ENCODE data around the gene TRPM1.

The TRPM1 gene

GRCh38 chr15:31127596-31128261 lies 26.2 kb upstream of the TRPM1 start:
- H3K4me3 ChIP-seq (ENCODE audit: low read depth in 1 of 5, low read length in 5 of 5): no peak overlapping the region
- no peak overlapping the region for H3K9ac ChIP-seq (ENCODE audit: low read length in 5 of 5)
- no peaks in the 10 kb centered on the region for H3K36me3 ChIP-seq (ENCODE audit: control insufficient read depth in 5 of 5, insufficient read depth in 5 of 5, low read length in 5 of 5)
- H3K4me1 ChIP-seq (ENCODE audit: control insufficient read depth in 5 of 5, insufficient read depth in 5 of 5, low read length in 5 of 5): peaks cover 0 to 16% (median 7%) of the 10 kb centered on the region in 5 donors
- H3K9me3 ChIP-seq (ENCODE audit: control insufficient read depth in 5 of 5, low read length in 5 of 5): peaks cover 0 to 3% (median 2%) of the 10 kb centered on the region in 5 donors
- no peak overlapping the region for H3K27ac ChIP-seq (ENCODE audit: low read depth, low read length)
- no peaks in the 10 kb centered on the region for H3K27me3 ChIP-seq (ENCODE audit: control insufficient read depth in 5 of 5, insufficient read depth in 4 of 5, low read length in 5 of 5)

GRCh38 chr15:31125061-31125460 lies 23.5 kb upstream of the TRPM1 start:
- Histone ChIP-seq H3K36me3 (ENCODE audit: control insufficient read depth in 5 of 5, insufficient read depth in 5 of 5, low read length in 5 of 5) (no peaks in the 10 kb centered on the region), H3K9me3 (ENCODE audit: control insufficient read depth in 5 of 5, low read length in 5 of 5) (peaks cover 0 to 16% (median 7%) of the 10 kb centered on the region in 5 donors), H3K27me3 (ENCODE audit: control insufficient read depth in 5 of 5, insufficient read depth in 4 of 5, low read length in 5 of 5) (no peaks in the 10 kb centered on the region), H3K4me1 (ENCODE audit: control insufficient read depth in 5 of 5, insufficient read depth in 5 of 5, low read length in 5 of 5) (peaks cover 0 to 8% (median 5%) of the 10 kb centered on the region in 5 donors), H3K4me3 (ENCODE audit: low read depth in 1 of 5, low read length in 5 of 5) (no peak overlapping the region), H3K27ac (ENCODE audit: low read depth, low read length) (no peak overlapping the region), H3K9ac (ENCODE audit: low read length in 5 of 5) (no peak overlapping the region)

GRCh38 chr15:31116423-31117030 lies 15.0 kb upstream of the TRPM1 start:
- no peaks in the 10 kb centered on the region for H3K36me3 ChIP-seq (ENCODE audit: control insufficient read depth in 5 of 5, insufficient read depth in 5 of 5, low read length in 5 of 5)
- peaks cover 0 to 12% (median 0%) of the 10 kb centered on the region in 5 donors for H3K9me3 ChIP-seq (ENCODE audit: control insufficient read depth in 5 of 5, low read length in 5 of 5)
- H3K27me3 ChIP-seq (ENCODE audit: control insufficient read depth in 5 of 5, insufficient read depth in 4 of 5, low read length in 5 of 5): no peaks in the 10 kb centered on the region
- no peaks in the 10 kb centered on the region for H3K4me1 ChIP-seq (ENCODE audit: control insufficient read depth in 5 of 5, insufficient read depth in 5 of 5, low read length in 5 of 5)
- no peak overlapping the region for H3K4me3 ChIP-seq (ENCODE audit: low read depth in 1 of 5, low read length in 5 of 5)
- H3K27ac ChIP-seq (ENCODE audit: low read depth, low read length): no peak overlapping the region
- no peak overlapping the region for H3K9ac ChIP-seq (ENCODE audit: low read length in 5 of 5)

- no peak overlapping the region for H3K4me3 ChIP-seq (ENCODE audit: low read depth in 1 of 5, low read length in 5 of 5)
- H3K4me1 ChIP-seq (ENCODE audit: control insufficient read depth in 5 of 5, insufficient read depth in 5 of 5, low read length in 5 of 5): no peaks in the 10 kb centered on the region
- H3K36me3 ChIP-seq (ENCODE audit: control insufficient read depth in 5 of 5, insufficient read depth in 5 of 5, low read length in 5 of 5): no peaks in the 10 kb centered on the region
- H3K27ac ChIP-seq (ENCODE audit: low read depth, low read length): no peak overlapping the region
- no peak overlapping the region for H3K9ac ChIP-seq (ENCODE audit: low read length in 5 of 5)
- H3K9me3 ChIP-seq (ENCODE audit: control insufficient read depth in 5 of 5, low read length in 5 of 5): peaks cover 0 to 10% (median 0%) of the 10 kb centered on the region in 5 donors
- no peaks in the 10 kb centered on the region for H3K27me3 ChIP-seq (ENCODE audit: control insufficient read depth in 5 of 5, insufficient read depth in 4 of 5, low read length in 5 of 5)
Observed at GRCh38 chr15:31111091-31111647, 9.6 kb upstream of the TRPM1 start.

- no peaks in the 10 kb centered on the region for H3K36me3 ChIP-seq (ENCODE audit: control insufficient read depth in 5 of 5, insufficient read depth in 5 of 5, low read length in 5 of 5)
- peaks cover 0 to 13% (median 5%) of the 10 kb centered on the region in 5 donors for H3K4me1 ChIP-seq (ENCODE audit: control insufficient read depth in 5 of 5, insufficient read depth in 5 of 5, low read length in 5 of 5)
- H3K4me3 ChIP-seq (ENCODE audit: low read depth in 1 of 5, low read length in 5 of 5): no peak overlapping the region
- no peak overlapping the region for H3K27ac ChIP-seq (ENCODE audit: low read depth, low read length)
- no peaks in the 10 kb centered on the region for H3K27me3 ChIP-seq (ENCODE audit: control insufficient read depth in 5 of 5, insufficient read depth in 4 of 5, low read length in 5 of 5)
- no peaks in the 10 kb centered on the region for H3K9me3 ChIP-seq (ENCODE audit: control insufficient read depth in 5 of 5, low read length in 5 of 5)
- H3K9ac ChIP-seq (ENCODE audit: low read length in 5 of 5): no peak overlapping the region
Observed at GRCh38 chr15:31108836-31109235, 7.3 kb upstream of the TRPM1 start.

- peak overlapping the region in 1 of 5 donors; percentile 27 for H3K9ac ChIP-seq (ENCODE audit: low read length in 5 of 5)
- no peaks in the 10 kb centered on the region for H3K27me3 ChIP-seq (ENCODE audit: control insufficient read depth in 5 of 5, insufficient read depth in 4 of 5, low read length in 5 of 5)
- no peaks in the 10 kb centered on the region for H3K9me3 ChIP-seq (ENCODE audit: control insufficient read depth in 5 of 5, low read length in 5 of 5)
- H3K27ac ChIP-seq (ENCODE audit: low read depth, low read length): peak overlapping the region; percentile 74
- H3K36me3 ChIP-seq (ENCODE audit: control insufficient read depth in 5 of 5, insufficient read depth in 5 of 5, low read length in 5 of 5): no peaks in the 10 kb centered on the region
- peaks cover 0 to 13% (median 5%) of the 10 kb centered on the region in 5 donors for H3K4me1 ChIP-seq (ENCODE audit: control insufficient read depth in 5 of 5, insufficient read depth in 5 of 5, low read length in 5 of 5)
- H3K4me3 ChIP-seq (ENCODE audit: low read depth in 1 of 5, low read length in 5 of 5): no peak overlapping the region
Observed at GRCh38 chr15:31106495-31107300, 5.2 kb upstream of the TRPM1 start.

- Histone ChIP-seq H3K4me3 (ENCODE audit: low read depth in 1 of 5, low read length in 5 of 5) (no peak overlapping the region), H3K9me3 (ENCODE audit: control insufficient read depth in 5 of 5, low read length in 5 of 5) (no peaks in the 10 kb centered on the region), H3K36me3 (ENCODE audit: control insufficient read depth in 5 of 5, insufficient read depth in 5 of 5, low read length in 5 of 5) (no peaks in the 10 kb centered on the region), H3K9ac (ENCODE audit: low read length in 5 of 5) (no peak overlapping the region), H3K27ac (ENCODE audit: low read depth, low read length) (no peak overlapping the region), H3K4me1 (ENCODE audit: control insufficient read depth in 5 of 5, insufficient read depth in 5 of 5, low read length in 5 of 5) (peaks cover 0 to 13% (median 5%) of the 10 kb centered on the region in 5 donors), H3K27me3 (ENCODE audit: control insufficient read depth in 5 of 5, insufficient read depth in 4 of 5, low read length in 5 of 5) (no peaks in the 10 kb centered on the region)
Observed at GRCh38 chr15:31104003-31104402, 2.5 kb upstream of the TRPM1 start.

GRCh38 chr15:31102374-31103342 lies 1.1 kb upstream of the TRPM1 start:
- no peak overlapping the region for H3K4me3 ChIP-seq (ENCODE audit: low read depth in 1 of 5, low read length in 5 of 5)
- H3K9me3 ChIP-seq (ENCODE audit: control insufficient read depth in 5 of 5, low read length in 5 of 5): no peaks in the 10 kb centered on the region
- peaks cover 0 to 13% (median 5%) of the 10 kb centered on the region in 5 donors for H3K4me1 ChIP-seq (ENCODE audit: control insufficient read depth in 5 of 5, insufficient read depth in 5 of 5, low read length in 5 of 5)
- H3K27me3 ChIP-seq (ENCODE audit: control insufficient read depth in 5 of 5, insufficient read depth in 4 of 5, low read length in 5 of 5): no peaks in the 10 kb centered on the region
- H3K36me3 ChIP-seq (ENCODE audit: control insufficient read depth in 5 of 5, insufficient read depth in 5 of 5, low read length in 5 of 5): no peaks in the 10 kb centered on the region
- no peak overlapping the region for H3K27ac ChIP-seq (ENCODE audit: low read depth, low read length)
- no peak overlapping the region for H3K9ac ChIP-seq (ENCODE audit: low read length in 5 of 5)

- Histone ChIP-seq H3K27me3 (ENCODE audit: control insufficient read depth in 5 of 5, insufficient read depth in 4 of 5, low read length in 5 of 5) (no peaks in the 10 kb centered on the region), H3K4me1 (ENCODE audit: control insufficient read depth in 5 of 5, insufficient read depth in 5 of 5, low read length in 5 of 5) (peaks cover 0 to 13% (median 5%) of the 10 kb centered on the region in 5 donors), H3K4me3 (ENCODE audit: low read depth in 1 of 5, low read length in 5 of 5) (no peak overlapping the region), H3K36me3 (ENCODE audit: control insufficient read depth in 5 of 5, insufficient read depth in 5 of 5, low read length in 5 of 5) (no peaks in the 10 kb centered on the region), H3K9me3 (ENCODE audit: control insufficient read depth in 5 of 5, low read length in 5 of 5) (no peaks in the 10 kb centered on the region), H3K27ac (ENCODE audit: low read depth, low read length) (no peak overlapping the region), H3K9ac (ENCODE audit: low read length in 5 of 5) (no peak overlapping the region)
Observed at GRCh38 chr15:31102039-31102321, 455 bp upstream of the TRPM1 start.
